Thoracic aorta (tissue), 2 donors: Measurements from ENCODE around the gene GLYATL1. TPM values are rescaled to one million over a fixed set of nuclear protein-coding genes. Genes with fewer than 3 reads are reported as not detected.

Experiments
- ATAC-seq: fragments of 150-250 bp; one replicate; pipeline ENCODE4 v1.8.0; 2017; ENCODE audit warnings: low read depth; ENCODE audit not compliant: insufficient number of reproducible peaks, low FRiP score
- DNase-seq: peaks from one replicate; pipeline ENCODE4 v3.0.0-alpha.2; 2020; ENCODE audit warnings: low spot score
- H3K27ac ChIP-seq, 2 donors: fragments of 200-600 bp; sonication (generic); 1 replicate in 1 of 2; 2 replicates in 1 of 2; pipeline ENCODE4 v1.5.1; 2016; ENCODE audit warnings: mild to moderate bottlenecking in 2 of 2, moderate library complexity in 2 of 2
- H3K27me3 ChIP-seq: fragments of 200-600 bp; sonication (generic); replicated peaks from 2 replicates; pipeline ENCODE4 v1.6.0; 2016; ENCODE audit warnings: mild to moderate bottlenecking; ENCODE audit not compliant: insufficient read depth
- H3K36me3 ChIP-seq: fragments of 200-600 bp; sonication (generic); one replicate; pipeline ENCODE4 v1.5.1; 2016
- H3K4me1 ChIP-seq, 2 donors: fragments of 200-600 bp; sonication (generic); 1 replicate in 1 of 2; 2 replicates in 1 of 2; pipeline versions ENCODE4 v1.5.1 to v1.6.0; 2016; ENCODE audit warnings: low read depth in 2 of 2, mild to moderate bottlenecking in 1 of 2; ENCODE audit not compliant: control insufficient read depth in 1 of 2
- H3K4me3 ChIP-seq: fragments of 200-600 bp; sonication (generic); 2 replicates; pipeline ENCODE4 v1.5.1; 2016; ENCODE audit warnings: mild to moderate bottlenecking
- H3K9me3 ChIP-seq: fragments of 200-600 bp; sonication (generic); 2 replicates; pipeline ENCODE4 v1.5.1; 2016
- CTCF ChIP-seq: fragments of 200-600 bp; sonication (generic); IDR thresholded peaks from one replicate; pipeline ENCODE4 v1.5.1; 2019; ENCODE audit warnings: antibody characterized with exemption
- total RNA-seq, 2 donors: library from RNA; depleted of rRNA; stranded (reverse); fragments of >200 nt; gene quantifications; one replicate each; pipeline versions ENCODE4 v1.1.0 to v1.2.3, GENCODE V29; 2016

The GLYATL1 gene
- total RNA-seq, 2 donors from 2014 or later = not detected

- TF ChIP-seq CTCF = no peak
- ATAC-seq (no peak), DNase-seq (no peak)
- Histone ChIP-seq H3K27me3 (no peaks in the 10 kb centered on the region), H3K9me3 (no peaks in the 10 kb centered on the region), H3K27ac (no peak overlapping the region), H3K4me3 (no peak overlapping the region), H3K36me3 (no peaks in the 10 kb centered on the region), H3K4me1 (no peaks in the 10 kb centered on the region)
Observed at GRCh38 chr11:58930926-58931325, 8.4 kb upstream of the GLYATL1 start.

DNA sequence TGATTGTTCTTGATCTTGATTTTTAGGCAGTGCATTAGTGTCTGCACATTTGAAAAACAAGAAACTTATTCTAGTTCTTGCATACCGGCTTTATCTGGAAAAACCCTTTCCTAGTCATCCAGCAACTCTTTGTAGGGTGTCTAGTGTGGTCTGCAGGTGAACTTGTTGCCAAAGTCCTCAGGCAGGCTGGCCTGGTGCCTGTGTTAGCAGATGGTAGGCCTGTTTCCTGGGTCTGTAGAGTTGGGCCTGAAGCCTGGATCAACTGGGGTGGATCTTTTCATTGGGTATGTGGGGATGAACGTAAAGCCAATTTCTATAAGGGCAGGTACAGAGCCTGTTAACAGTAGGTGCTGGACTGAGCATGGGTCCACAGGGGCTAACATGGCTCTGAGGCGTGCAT is 5.6 kb upstream of the GLYATL1 start:
- Histone ChIP-seq H3K4me1 (no peaks in the 10 kb centered on the region), H3K27ac (no peak overlapping the region), H3K9me3 (no peaks in the 10 kb centered on the region), H3K4me3 (no peak overlapping the region), H3K36me3 (no peaks in the 10 kb centered on the region), H3K27me3 (no peaks in the 10 kb centered on the region)
- ATAC-seq (no peak), DNase-seq (no peak)
- no peak for TF ChIP-seq CTCF

DNA sequence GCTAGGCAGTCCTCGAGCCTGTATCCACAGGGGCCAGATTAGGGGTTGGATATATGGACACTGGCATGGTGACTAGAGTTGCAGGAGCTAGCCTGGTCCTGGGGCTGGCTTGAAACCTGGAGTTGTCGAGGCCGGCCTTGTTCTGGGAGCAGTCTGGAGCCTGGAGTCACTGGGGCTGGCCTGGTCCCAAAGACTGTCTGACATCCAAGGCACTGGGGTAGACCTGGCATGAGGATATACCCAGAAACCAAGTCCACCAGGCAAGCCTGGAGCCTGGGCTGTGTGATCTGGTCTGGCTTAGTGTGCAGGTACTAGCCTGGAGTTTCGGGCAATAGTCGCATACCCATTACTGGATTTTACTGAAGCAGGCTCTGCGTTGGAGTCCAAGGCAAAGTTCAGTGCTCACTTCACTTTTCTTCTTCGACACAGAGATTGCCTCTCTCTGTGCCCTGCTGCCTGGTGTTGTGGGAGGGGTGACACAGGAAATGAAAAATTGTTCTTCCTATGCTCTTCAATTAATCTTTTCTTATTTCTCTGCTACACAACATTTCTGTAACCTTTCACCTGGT is 4.3 kb upstream of the GLYATL1 start:
- H3K27ac ChIP-seq = no peak overlapping the region
- ATAC-seq (no peak), DNase-seq (no peak)
- no peaks in the 10 kb centered on the region for H3K27me3 ChIP-seq
- no peaks in the 10 kb centered on the region for H3K36me3 ChIP-seq
- no peak overlapping the region for H3K4me3 ChIP-seq
- no peak for TF ChIP-seq CTCF
- no peaks in the 10 kb centered on the region for H3K4me1 ChIP-seq
- no peaks in the 10 kb centered on the region for H3K9me3 ChIP-seq

- ATAC-seq = no peak
- no peaks in the 10 kb centered on the region for H3K4me1 ChIP-seq
- DNase-seq = no peak
- H3K4me3 ChIP-seq = no peak overlapping the region
- H3K27ac ChIP-seq = no peak overlapping the region
- no peaks in the 10 kb centered on the region for H3K36me3 ChIP-seq
- TF ChIP-seq CTCF = no peak
- H3K9me3 ChIP-seq = no peaks in the 10 kb centered on the region
- no peaks in the 10 kb centered on the region for H3K27me3 ChIP-seq
Observed at GRCh38 chr11:58938398-58938797, 890 bp upstream of the GLYATL1 start.

DNA sequence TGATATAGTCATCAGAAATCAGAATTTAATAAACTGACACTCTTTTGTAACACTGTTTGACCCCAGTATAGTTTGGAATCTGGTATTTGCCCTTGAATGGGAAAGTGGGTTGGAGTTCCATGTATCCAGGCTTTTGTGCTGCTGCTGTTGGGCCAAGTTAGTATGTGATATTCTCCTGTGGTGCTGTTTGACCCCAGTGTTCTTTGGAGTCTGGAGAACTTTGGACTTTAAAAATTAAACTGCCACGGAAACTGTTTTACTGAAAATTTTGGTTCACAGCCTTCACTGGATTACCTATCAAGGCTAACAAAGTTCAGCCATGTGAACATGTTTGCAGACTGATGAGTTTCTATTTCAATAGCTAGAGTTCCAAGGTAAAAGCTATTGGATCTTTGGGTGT is 740 bp downstream of the GLYATL1 start:
- no peaks in the 10 kb centered on the region for H3K4me1 ChIP-seq
- no peaks in the 10 kb centered on the region for H3K9me3 ChIP-seq
- ATAC-seq (no peak), DNase-seq (no peak)
- no peaks in the 10 kb centered on the region for H3K27me3 ChIP-seq
- no peak overlapping the region for H3K4me3 ChIP-seq
- no peak for TF ChIP-seq CTCF
- no peaks in the 10 kb centered on the region for H3K36me3 ChIP-seq
- no peak overlapping the region for H3K27ac ChIP-seq
